ENCODE results near the gene BTRC. TPM values are rescaled to one million over a fixed set of nuclear protein-coding genes. Genes with fewer than 3 reads are reported as not detected.

BTRC gene
- total RNA-seq, 1 experiment from 2014 or later = 29.1 TPM

- ChIA-PET CTCF (interaction anchor here (1.6 to 1.8 kb wide), 2 partner anchors 8 to 13 kb away, joined by 7 to 12 read pairs; no protein-coding TSS in a partner anchor), RAD21 (ENCODE audit: low non-redundant PET in 1 of 2, low total read pairs in 2 of 2, uncharacterized antibody in 2 of 2, unreplicated experiment in 2 of 2) (no interaction called here), POLR2A (no interaction called here)
- no peak overlapping the region for H3K4me2 ChIP-seq (ENCODE audit: low read length)
- H3K4me1 ChIP-seq (ENCODE audit: control insufficient read depth in 1 of 2, insufficient read depth in 2 of 2, low read length in 2 of 2) = no peaks in the 10 kb centered on the region
- no TSS peak for BruUV-seq (replicated peaks)
- no peaks in the 10 kb centered on the region; the same call in 1 of the 2 replicates for H4K20me1 ChIP-seq (ENCODE audit: insufficient read depth)
- intact Hi-C loops (cut with micrococcal nuclease) = no loop called here
- H3K9me3 ChIP-seq (ENCODE audit: control insufficient read depth in 1 of 2, insufficient read depth in 1 of 2, low read depth in 1 of 2, low read length in 2 of 2) = no peaks in the 10 kb centered on the region
- H3K9me2 ChIP-seq (ENCODE audit: insufficient read depth) = no peaks in the 10 kb centered on the region
- H3K79me2 ChIP-seq (ENCODE audit: insufficient read depth, low read length) = no peaks in the 10 kb centered on the region
- H3K27ac ChIP-seq (ENCODE audit: low read depth, low read length) = no peak overlapping the region
- H2AFZ ChIP-seq (ENCODE audit: low read depth, low read length, poor library complexity, severe bottlenecking) = no peak overlapping the region
- ATAC-seq = no peak
- TF ChIP-seq YY1 (IDR thresholded peaks at IDR 0.05; ENCODE audit: extremely low read depth, insufficient replicate concordance, low read depth, low read length) = no peak
- no peak for TF ChIP-seq ELF1 (IDR thresholded peaks at IDR 0.05; ENCODE audit: borderline replicate concordance, low read depth)
- TF ChIP-seq EZH2 (IDR thresholded peaks at IDR 0.05) = no peak
- no peak for TF ChIP-seq CEBPB (IDR thresholded peaks at IDR 0.05; ENCODE audit: low read depth)
- TF ChIP-seq RAD21 (IDR thresholded peaks at IDR 0.05; ENCODE audit: low read depth) = no peak
- TF ChIP-seq MAX (IDR thresholded peaks at IDR 0.05) = no peak
- no peak for TF ChIP-seq SIN3A (IDR thresholded peaks at IDR 0.05; ENCODE audit: low read depth)
- TF ChIP-seq JUND (IDR thresholded peaks at IDR 0.05) = no peak
- H3K27me3 ChIP-seq (ENCODE audit: insufficient read depth, low read length) = no peaks in the 10 kb centered on the region
- no peak overlapping the region for H3K4me3 ChIP-seq (replicated peaks in 1 of 2; ENCODE audit: low read depth in 1 of 2, low read length in 2 of 2)
- no peaks in the 10 kb centered on the region for H3K36me3 ChIP-seq (ENCODE audit: control insufficient read depth in 1 of 2, insufficient read depth in 2 of 2, low read length in 2 of 2)
- DNase-seq (ENCODE audit: low read depth, low spot score) = no peak
- no peak overlapping the region for H3K9ac ChIP-seq (ENCODE audit: low read length)
Observed at GRCh38 chr10:101458869-101459268, 104.9 kb downstream of the BTRC start.

- H3K4me2 ChIP-seq (ENCODE audit: low read length) = no peak overlapping the region
- ChIA-PET POLR2A (no interaction called here), RAD21 (ENCODE audit: low non-redundant PET in 1 of 2, low total read pairs in 2 of 2, uncharacterized antibody in 2 of 2, unreplicated experiment in 2 of 2) (no interaction called here), CTCF (interaction anchor here (4.0 kb wide), 1 partner anchor 18 kb away, joined by 29 read pairs; no protein-coding TSS in a partner anchor)
- no peaks in the 10 kb centered on the region for H3K9me3 ChIP-seq (ENCODE audit: control insufficient read depth in 1 of 2, insufficient read depth in 1 of 2, low read depth in 1 of 2, low read length in 2 of 2)
- intact Hi-C loops (cut with micrococcal nuclease) = no loop called here
- H3K9ac ChIP-seq (ENCODE audit: low read length) = no peak overlapping the region
- BruUV-seq (replicated peaks) = no TSS peak
- no peaks in the 10 kb centered on the region for H3K4me1 ChIP-seq (ENCODE audit: control insufficient read depth in 1 of 2, insufficient read depth in 2 of 2, low read length in 2 of 2)
- H3K9me2 ChIP-seq (ENCODE audit: insufficient read depth) = no peaks in the 10 kb centered on the region
- no peak overlapping the region for H3K27ac ChIP-seq (ENCODE audit: low read depth, low read length)
- no peak overlapping the region for H3K4me3 ChIP-seq (replicated peaks in 1 of 2; ENCODE audit: low read depth in 1 of 2, low read length in 2 of 2)
- TF ChIP-seq TCF7L2 (IDR thresholded peaks at IDR 0.05; ENCODE audit: borderline replicate concordance, extremely low read depth, insufficient read depth, insufficient read length) (no peak), REST (IDR thresholded peaks at IDR 0.05; ENCODE audit: low read depth) (no peak), ATF3 (IDR thresholded peaks at IDR 0.05) (no peak), SRF (IDR thresholded peaks at IDR 0.05; ENCODE audit: low read depth) (no peak), SP1 (IDR thresholded peaks at IDR 0.05; ENCODE audit: low read depth) (no peak), EGR1 (IDR thresholded peaks at IDR 0.05; ENCODE audit: low read depth) (no peak), EZH2phosphoT487 (IDR thresholded peaks at IDR 0.05; ENCODE audit: borderline replicate concordance) (no peak), SIN3A (IDR thresholded peaks at IDR 0.05; ENCODE audit: low read depth) (no peak)
- H3K36me3 ChIP-seq (ENCODE audit: control insufficient read depth in 1 of 2, insufficient read depth in 2 of 2, low read length in 2 of 2) = no peaks in the 10 kb centered on the region
- H3K27me3 ChIP-seq (ENCODE audit: insufficient read depth, low read length) = no peaks in the 10 kb centered on the region
- no peaks in the 10 kb centered on the region for H4K20me1 ChIP-seq (ENCODE audit: insufficient read depth)
- no peak for ATAC-seq
- DNase-seq (ENCODE audit: low read depth, low spot score) = no peak
- H2AFZ ChIP-seq (ENCODE audit: low read depth, low read length, poor library complexity, severe bottlenecking) = no peak overlapping the region
- no peaks in the 10 kb centered on the region for H3K79me2 ChIP-seq (ENCODE audit: insufficient read depth, low read length)
Observed at GRCh38 chr10:101464082-101464481, 110.1 kb downstream of the BTRC start.

All from HCT116 (cell line).